IPS-NIHi7 (cell line): Measurements from ENCODE around the gene PTPRN2.
"Not testable (repeated sequence)": the region's sequence is repeated elsewhere in the genome, so short reads cannot be mapped to it uniquely, and the experiment has no call there.

ENCODE experiments used
- DNase-seq: peaks from one replicate; pipeline ENCODE4 v3.0.0; 2012; ENCODE audit warnings: mixed read lengths; ENCODE audit errors: extremely low spot score

PTPRN2 gene

GRCh38 chr7:158350166-158350900, 237.3 kb downstream of the PTPRN2 start:
- no peak for DNase-seq

- DNase-seq, result no peak
These were observed 239.2 kb downstream of the PTPRN2 start for GRCh38 chr7:158348446-158348845.

GRCh38 chr7:158348039-158348438, 239.6 kb downstream of the PTPRN2 start:
- not testable (repeated sequence) for DNase-seq

- no peak for DNase-seq
These were observed 241.9 kb downstream of the PTPRN2 start for GRCh38 chr7:158345731-158346130.

- DNase-seq, result no peak
These were observed 242.8 kb downstream of the PTPRN2 start for GRCh38 chr7:158344706-158345300.

- no peak for DNase-seq
These were observed 243.6 kb downstream of the PTPRN2 start for GRCh38 chr7:158343936-158344455.

- DNase-seq, result no peak
These were observed 244.1 kb downstream of the PTPRN2 start for GRCh38 chr7:158343526-158343925.

GRCh38 chr7:158341097-158341496, 246.5 kb downstream of the PTPRN2 start:
- not testable (repeated sequence) for DNase-seq

- not testable (repeated sequence) for DNase-seq
These were observed 250.7 kb downstream of the PTPRN2 start for GRCh38 chr7:158336952-158337351.

- DNase-seq, result not testable (repeated sequence)
These were observed 255.1 kb downstream of the PTPRN2 start for GRCh38 chr7:158332516-158332915.

- DNase-seq, result not testable (repeated sequence)
These were observed 255.7 kb downstream of the PTPRN2 start for GRCh38 chr7:158331826-158332450.

- DNase-seq, result no peak
These were observed 257.9 kb downstream of the PTPRN2 start for GRCh38 chr7:158329686-158330085.

GRCh38 chr7:158329014-158329610, 258.5 kb downstream of the PTPRN2 start:
- no peak for DNase-seq

GRCh38 chr7:158328376-158329013, 259.1 kb downstream of the PTPRN2 start:
- no peak for DNase-seq

- DNase-seq, result no peak
These were observed 259.9 kb downstream of the PTPRN2 start for GRCh38 chr7:158327571-158328180.

GRCh38 chr7:158327012-158327411, 260.6 kb downstream of the PTPRN2 start:
- DNase-seq, result no peak

GRCh38 chr7:158325530-158326381, 261.9 kb downstream of the PTPRN2 start:
- DNase-seq, result no peak

GRCh38 chr7:158324397-158325360, 262.9 kb downstream of the PTPRN2 start:
- DNase-seq, result no peak

GRCh38 chr7:158323741-158324396, 263.8 kb downstream of the PTPRN2 start:
- DNase-seq, result no peak
